HG03108 (cell line): Measurements from ENCODE around the gene CHRNA4.

ENCODE experiments used
- ATAC-seq: cut with Tn5 transposase; IDR thresholded peaks from one replicate; pipeline ENCODE4 v1.9.1; 2021; ENCODE audit warnings: moderate library complexity; ENCODE audit not compliant: unreplicated experiment

CHRNA4 gene

DNA sequence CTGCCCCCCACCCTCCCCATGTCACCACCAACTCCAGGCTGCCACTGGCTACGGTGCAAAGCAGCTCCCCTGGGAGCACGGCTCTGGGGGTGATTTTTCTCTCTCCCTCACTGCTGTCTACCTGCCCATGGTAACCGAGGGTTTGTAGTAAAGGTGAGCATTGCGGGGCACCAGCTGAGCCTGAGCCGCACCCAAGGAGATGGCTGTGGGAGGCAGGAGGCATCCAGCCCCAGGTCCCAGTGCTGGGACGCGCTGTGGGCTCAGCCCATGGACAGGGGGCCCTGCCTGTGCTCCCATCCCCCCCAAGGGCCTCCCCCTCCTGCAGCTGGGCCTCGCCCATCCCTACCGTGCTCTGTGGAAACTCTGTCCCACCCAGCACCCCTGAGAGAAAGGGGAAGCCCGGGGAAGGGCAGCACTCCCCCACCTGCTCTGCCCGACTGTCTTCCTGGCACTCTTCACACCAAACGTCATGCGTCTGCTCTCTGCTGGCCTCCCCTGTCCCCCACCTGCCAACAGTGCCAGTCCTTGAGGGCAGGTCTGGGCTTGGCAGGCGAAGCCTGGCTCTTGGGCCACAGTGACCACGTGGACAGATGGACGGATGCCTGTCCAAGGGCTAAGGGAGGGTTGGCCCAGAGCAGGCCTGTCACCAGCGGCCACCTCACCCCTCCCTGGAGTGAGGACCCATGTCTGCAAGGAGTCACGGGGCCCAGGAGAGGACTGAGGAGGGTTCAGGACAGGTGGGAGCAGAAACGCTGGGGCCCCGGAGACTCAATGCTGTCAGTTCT is 3.8 kb upstream of the CHRNA4 start:
- no peak for ATAC-seq

DNA sequence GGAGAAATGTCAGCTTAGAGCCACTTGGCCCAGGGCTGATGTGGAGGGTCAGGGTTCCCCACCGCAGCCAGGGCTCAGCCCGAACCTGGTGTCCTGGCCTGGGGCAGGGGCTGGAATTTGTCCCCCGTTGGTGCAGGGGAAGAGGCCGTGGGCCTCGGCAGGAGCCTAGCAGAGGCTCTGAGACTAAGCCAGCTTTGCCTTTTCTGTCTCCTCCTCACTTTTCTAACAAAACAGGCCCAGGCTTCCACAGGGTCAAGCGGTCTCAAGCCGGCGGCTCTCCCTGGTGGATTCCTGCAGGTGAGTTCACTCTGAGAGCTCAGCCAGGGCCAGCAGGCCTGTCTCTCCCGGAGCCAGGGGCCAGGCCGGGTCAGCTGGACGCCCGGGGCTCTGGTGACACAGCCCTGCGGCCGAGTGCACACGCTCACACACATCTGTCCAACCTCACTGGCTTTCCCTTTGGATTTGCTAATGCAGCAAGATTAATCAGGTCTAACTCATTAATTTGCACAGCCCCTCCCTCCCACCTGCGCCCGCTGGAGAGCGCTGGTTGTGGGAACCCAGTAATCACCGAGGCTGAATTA is 2.9 kb upstream of the CHRNA4 start:
- ATAC-seq, result no peak

GRCh38 chr20:63363013-63363957 is 2.1 kb upstream of the CHRNA4 start:
- no peak for ATAC-seq

DNA sequence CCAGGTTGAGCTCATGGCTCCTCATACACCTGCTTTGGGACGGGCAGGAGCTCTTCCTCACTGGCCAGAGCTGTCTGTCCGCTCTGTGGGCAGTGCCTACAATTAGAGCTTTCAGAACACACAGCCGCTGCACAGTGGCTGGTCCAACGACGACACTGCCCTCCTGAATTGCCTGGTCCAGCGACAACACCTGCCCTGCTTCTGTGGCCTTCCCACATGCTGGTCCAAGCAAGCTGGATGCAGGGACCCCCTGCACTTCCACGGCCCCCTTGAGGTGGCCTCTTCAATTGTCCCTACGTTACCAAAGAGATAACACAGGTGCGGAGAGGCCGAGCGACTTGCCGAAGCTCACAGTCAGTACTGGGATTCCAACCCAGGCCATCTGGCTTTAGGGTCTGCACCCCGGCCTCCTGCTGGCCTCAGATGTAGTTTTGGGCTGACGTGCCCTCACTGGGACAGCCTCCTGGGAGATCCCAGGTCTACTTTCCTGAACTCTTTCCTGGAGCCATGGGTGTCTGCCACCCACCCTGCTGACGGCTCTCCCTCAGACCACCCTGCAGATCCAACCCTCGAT is 1.4 kb upstream of the CHRNA4 start:
- ATAC-seq, result no peak

DNA sequence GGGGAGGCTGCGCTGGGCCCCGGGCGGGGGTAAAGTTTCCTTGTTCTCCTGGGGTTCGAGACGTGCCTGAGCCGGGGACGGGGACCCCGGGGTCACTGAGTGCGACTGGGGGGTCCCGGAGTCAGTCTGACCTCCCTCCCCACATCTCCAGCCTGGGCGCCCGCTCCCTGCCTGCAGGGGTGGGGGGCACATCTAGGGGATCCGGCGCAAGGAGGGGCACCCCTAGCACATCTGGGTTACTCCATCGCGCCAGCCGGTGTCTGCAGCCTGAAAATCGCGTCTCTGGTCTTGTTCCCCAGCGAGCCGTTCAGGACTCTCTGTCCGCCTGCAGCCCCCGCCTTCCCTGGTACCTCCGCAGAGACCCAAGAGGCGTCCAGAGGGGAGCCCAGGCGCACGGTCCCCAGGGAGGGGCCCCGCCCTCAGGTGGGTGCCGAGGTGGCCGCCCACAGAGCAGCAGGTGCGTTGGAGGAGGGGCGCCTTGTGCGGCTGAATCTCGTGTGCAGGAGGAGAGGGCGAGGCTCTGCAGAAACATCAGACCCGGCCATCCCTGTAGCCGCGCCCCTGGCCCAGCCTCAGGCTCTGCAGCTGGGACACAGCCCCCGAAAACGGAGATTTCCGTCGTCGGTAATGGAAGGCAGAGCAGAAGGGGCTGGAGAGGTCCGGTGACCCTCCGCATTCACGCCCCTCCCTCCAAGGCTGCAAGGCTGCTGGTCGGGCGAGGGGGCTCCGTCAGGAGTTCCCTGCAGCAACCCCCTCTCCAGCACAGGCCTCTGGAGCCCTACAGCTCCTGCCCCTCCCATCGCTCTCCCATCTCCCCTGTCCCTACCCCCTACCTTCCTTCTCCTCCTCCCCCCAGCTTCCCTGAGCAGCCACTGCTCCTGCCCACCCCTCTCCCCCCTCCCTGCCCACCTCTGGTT is 628 bp upstream of the CHRNA4 start:
- ATAC-seq, result no peak

GRCh38 chr20:63359937-63360849 is 956 bp downstream of the CHRNA4 start:
- no peak for ATAC-seq

- no peak for ATAC-seq
Observed at GRCh38 chr20:63359164-63359934, 1.8 kb downstream of the CHRNA4 start.

DNA sequence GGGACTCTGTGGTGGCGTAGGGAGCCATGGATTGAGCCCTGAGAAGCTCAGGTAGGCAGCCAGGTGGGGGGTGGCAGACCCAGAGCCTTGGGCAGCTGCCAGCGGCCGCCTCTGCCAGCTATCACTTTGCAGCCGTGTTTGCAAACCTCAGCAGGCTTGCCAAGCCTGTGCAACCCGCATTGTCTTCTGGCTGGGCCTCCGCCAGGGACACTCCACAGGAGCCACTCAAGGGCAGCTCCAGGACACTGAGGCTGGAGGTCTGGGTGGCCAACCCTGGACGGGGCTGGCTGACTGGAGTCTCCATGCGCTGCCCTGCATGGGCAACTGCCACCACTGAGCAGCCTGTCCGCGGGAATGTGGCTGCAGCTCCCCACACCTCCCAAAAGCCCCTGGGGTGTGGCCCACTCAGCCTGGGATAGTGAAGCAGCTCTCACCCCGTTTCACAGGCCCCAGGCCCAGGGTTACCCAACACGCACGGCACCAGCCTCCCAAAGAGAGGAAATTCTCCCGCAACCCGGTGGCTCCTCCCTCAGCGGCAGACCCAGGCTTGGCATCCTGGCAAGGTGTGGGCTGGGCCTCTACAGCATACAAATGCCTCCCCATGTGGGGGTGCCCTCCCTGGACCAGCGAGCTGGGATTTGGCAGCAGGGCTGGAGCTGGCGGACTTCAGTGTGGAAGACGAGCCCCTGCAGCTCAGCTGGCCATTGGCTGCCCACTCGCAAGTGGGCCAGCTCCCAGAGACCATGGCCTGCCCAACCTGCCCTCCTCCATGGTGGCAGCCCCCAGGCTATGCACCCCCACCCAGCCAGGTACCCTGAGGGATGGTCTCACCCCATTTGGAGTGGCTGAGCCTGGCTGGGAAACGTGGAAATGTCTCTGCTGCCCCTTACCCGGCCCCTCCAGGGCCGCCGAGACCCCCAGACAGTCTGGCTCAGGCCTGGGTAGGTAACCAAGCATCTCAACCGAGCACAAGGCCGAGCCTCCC is 2.9 kb downstream of the CHRNA4 start:
- no peak for ATAC-seq

GRCh38 chr20:63356931-63357879 is 3.9 kb downstream of the CHRNA4 start:
- no peak for ATAC-seq

GRCh38 chr20:63356511-63356910 is 4.6 kb downstream of the CHRNA4 start:
- ATAC-seq, result no peak

DNA sequence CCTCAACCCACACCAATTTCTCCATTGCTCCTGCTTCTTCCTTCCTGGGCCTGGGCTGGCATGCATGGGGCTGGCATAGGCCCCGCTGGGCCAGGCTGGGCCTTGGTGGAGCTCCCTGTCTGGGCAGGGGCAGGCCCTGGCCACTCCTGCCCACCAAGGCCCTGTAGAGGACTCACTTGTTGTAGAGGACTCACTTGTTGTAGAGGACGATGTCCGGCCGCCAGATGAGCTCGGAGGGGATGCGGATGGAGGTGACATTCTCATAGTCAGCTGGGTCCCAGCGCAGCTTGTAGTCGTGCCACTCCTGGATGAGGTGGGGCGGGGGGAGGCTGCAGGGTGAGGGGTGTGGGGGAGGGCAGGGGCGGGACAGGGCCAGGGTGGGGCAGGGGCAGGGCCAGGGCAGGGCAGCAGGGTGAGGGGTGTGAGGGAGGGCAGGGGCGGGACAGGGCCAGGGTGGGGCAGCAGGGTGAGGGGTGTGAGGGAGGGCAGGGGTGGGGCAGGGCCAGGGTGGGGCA is 5.3 kb downstream of the CHRNA4 start:
- ATAC-seq, result no peak

DNA sequence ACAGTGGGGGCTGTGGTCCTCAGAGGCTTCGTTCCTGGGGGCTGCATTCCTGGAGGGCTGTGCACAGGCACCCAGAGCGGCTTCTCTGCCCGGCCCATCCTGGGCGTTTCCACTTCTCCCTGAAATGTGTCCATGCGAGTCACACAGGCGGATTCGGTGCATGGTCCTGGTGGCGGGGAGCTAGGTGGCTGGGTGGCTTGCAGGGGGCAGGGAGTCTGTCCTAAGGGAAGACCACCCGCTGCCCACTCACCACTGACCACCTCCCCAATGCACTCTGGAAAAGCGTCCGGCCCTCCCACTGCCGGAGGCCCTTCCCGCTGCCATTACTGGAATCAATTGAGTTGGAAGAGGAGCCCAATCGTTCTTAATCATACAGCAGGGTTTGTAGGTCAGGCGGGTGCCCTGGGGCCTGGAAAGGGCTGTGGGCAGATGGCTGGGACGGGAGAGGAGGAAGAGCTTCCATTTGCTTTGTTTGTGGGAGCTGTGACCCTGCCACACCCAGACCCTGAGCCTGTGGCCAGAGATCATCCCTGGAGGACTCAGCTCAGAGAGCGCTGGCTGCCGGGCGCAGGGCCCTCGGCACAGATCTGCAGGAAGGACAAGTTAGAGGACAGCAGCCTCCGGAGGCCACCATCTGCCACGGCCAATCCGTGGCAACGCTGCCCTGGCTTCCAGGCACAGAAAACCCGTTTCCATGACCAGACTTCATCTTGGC is 6.4 kb downstream of the CHRNA4 start:
- no peak for ATAC-seq

DNA sequence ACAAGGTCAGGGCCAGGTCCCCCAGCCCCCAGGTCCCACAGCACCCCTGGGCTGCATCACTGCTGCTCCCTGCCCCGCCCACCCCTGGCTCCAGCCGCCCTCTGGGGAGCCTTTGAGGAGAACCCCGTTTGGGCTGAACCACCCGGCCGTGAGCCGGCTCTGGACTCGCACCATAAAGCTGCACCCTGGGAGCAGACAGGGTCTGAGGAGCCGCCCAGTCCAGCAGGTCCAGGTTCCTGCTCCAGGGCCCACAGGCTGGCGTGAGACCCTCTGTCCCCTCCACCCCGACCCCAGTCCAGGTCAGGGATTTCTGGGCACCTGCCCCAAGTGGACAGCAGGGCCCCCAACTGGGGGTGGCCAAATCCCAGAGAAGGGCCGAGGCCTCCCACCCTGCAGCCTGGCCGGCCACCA is 8.3 kb downstream of the CHRNA4 start:
- ATAC-seq, result no peak

GRCh38 chr20:63351811-63352591 is 9.1 kb downstream of the CHRNA4 start:
- ATAC-seq, result no peak

- ATAC-seq, result no peak
Observed at GRCh38 chr20:63351326-63351700, 9.8 kb downstream of the CHRNA4 start.
